ENCODE measurements around the gene CIITA. TPM values are rescaled to one million over a fixed set of nuclear protein-coding genes. Genes with fewer than 3 reads are reported as not detected.

The CIITA gene
- total and polyA plus RNA-seq, 9 of the 15 experiments (the other 6 are each of a cell fraction or from before 2014, with no cell fraction given): 0.01 to 0.20 (median 0.11) TPM; not detected in 4

GRCh38 chr16:10918294-10919002 is 41.4 kb downstream of the CIITA start (continued):
- no peak for TF ChIP-seq PTRF (tag; IDR thresholded peaks at IDR 0.05)
- TF ChIP-seq ZNF324 (CRISPR knock-in tag; IDR thresholded peaks at IDR 0.05): no peak
- TF ChIP-seq ZFX (CRISPR knock-in tag; IDR thresholded peaks at IDR 0.05): no peak
- TF ChIP-seq CREBBP (IDR thresholded peaks at IDR 0.05; ENCODE audit: low read depth, low read length): no peak
- TF ChIP-seq TEAD2 (tag; IDR thresholded peaks at IDR 0.05): no peak
- TF ChIP-seq NFIC (IDR thresholded peaks at IDR 0.05): peak; percentile 31; the same call in 1 of the 2 replicates
- peak; percentile 89 to 98 (median 95) for TF ChIP-seq CTCF (IDR thresholded peaks at IDR 0.05 in 2 of 3, conservative IDR thresholded peaks at IDR 0.05 in 1 of 3; ENCODE audit: insufficient read depth in 2 of 3, low read depth in 1 of 3, low read length in 3 of 3)
- TF ChIP-seq TFAP4 (CRISPR knock-in tag; IDR thresholded peaks at IDR 0.05; ENCODE audit: borderline replicate concordance): peak; percentile 36; the same call in 1 of the 2 replicates
- TF ChIP-seq DDX20 (tag; IDR thresholded peaks at IDR 0.05; ENCODE audit: low read depth): no peak
- TF ChIP-seq SMARCA4 (IDR thresholded peaks at IDR 0.05): no peak
- no peak for TF ChIP-seq CREB1 (IDR thresholded peaks at IDR 0.05)
- peak; percentile 55; the same call in 1 of the 2 replicates for TF ChIP-seq CREB1 (CRISPR knock-in tag; IDR thresholded peaks at IDR 0.05)
- TF ChIP-seq PHTF2 (CRISPR knock-in tag; IDR thresholded peaks at IDR 0.05): no peak
- peak; percentile 79; the same call in 1 of the 2 replicates for TF ChIP-seq XRCC5 (IDR thresholded peaks at IDR 0.05; ENCODE audit: low read depth, low read length)
- TF ChIP-seq ZNF347 (CRISPR knock-in tag; IDR thresholded peaks at IDR 0.05; ENCODE audit: low read depth): no peak
- no peak for TF ChIP-seq U2AF2 (optimal IDR thresholded peaks at IDR 0.05; ENCODE audit: low read depth, low read length)
- TF ChIP-seq MYBL2 (IDR thresholded peaks at IDR 0.05; ENCODE audit: low read depth): no peak
- TF ChIP-seq MYBL2 (CRISPR knock-in tag; IDR thresholded peaks at IDR 0.05; ENCODE audit: borderline replicate concordance): no peak
- peak; percentile 57 for TF ChIP-seq CEBPB (tag; IDR thresholded peaks at IDR 0.05)
- no peak for TF ChIP-seq ARHGAP35 (IDR thresholded peaks at IDR 0.05; ENCODE audit: partially characterized antibody)
- no peak for TF ChIP-seq HMGXB4 (CRISPR knock-in tag; IDR thresholded peaks at IDR 0.05)
- TF ChIP-seq STAT6 (CRISPR knock-in tag; IDR thresholded peaks at IDR 0.05): no peak
- no peak for TF ChIP-seq MCM7 (IDR thresholded peaks at IDR 0.05)
